ENCODE data around the gene ZNF841. TPM values are rescaled to one million over a fixed set of nuclear protein-coding genes. Genes with fewer than 3 reads are reported as not detected.

The ZNF841 gene
- total and polyA plus RNA-seq, 2 of the 13 experiments (the other 11 are each of a cell fraction or from before 2014, with no cell fraction given), result 6.2 to 14.2 TPM

DNA sequence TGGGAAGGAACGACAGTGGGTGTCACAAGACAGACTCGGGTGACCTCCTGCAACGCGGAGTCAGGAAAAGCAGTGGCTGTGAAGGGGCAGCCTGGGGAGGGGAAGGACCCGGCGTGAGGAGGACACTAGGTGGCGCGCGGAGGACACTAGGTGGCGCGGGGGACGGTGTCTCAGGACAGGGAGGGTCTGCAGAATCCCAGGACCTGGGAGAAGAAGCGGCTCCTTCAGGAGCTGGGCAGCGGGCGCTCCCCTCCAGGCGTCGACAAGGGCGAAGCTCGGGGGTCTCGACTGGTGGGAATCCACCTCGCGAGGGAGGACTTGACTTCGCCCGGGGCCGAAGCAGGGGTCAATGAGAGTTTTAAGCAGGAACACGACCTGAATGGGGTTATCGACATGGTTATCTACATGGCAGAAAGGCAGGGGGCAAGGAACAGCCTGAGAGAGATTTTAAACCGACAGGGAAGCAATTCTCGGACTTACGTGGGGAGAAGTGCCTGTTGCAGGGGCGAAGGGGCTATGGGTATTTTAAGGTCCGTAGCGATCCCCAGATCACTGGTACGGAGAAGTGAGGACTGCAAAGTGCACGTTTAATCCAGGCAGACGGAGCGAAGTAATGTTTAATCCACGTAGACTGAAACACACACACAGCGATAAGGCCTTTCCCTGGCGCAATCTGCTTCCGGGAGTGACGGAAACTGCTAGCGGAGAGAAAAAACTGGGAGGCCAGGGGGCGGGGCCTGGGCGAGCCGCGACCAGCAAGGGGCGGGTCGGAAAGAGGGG lies 43.9 kb upstream of the ZNF841 start, which contains the start of gene ZNF616 (continued):
- TF ChIP-seq ARID3A (IDR thresholded peaks at IDR 0.05; ENCODE audit: low read depth, low read length), result 0 out of 2 replicates have a peak, but pooled peaks have one; percentile 15
- TF ChIP-seq ZNF460 (CRISPR knock-in tag; IDR thresholded peaks at IDR 0.05; ENCODE audit: borderline replicate concordance), result no peak
- TF ChIP-seq BRD4 (CRISPR knock-in tag; IDR thresholded peaks at IDR 0.05), result no peak
- peak; percentile 56; the same call in 1 of the 2 replicates for TF ChIP-seq RBFOX2 (IDR thresholded peaks at IDR 0.05; ENCODE audit: low read depth, low read length)
- no peak for TF ChIP-seq FOSL2 (CRISPR knock-in tag; IDR thresholded peaks at IDR 0.05)
- 0 out of 2 replicates have a peak, but pooled peaks have one; percentile 48 for TF ChIP-seq SNAPC2 (CRISPR knock-in tag; IDR thresholded peaks at IDR 0.05)
- TF ChIP-seq HNF4G (IDR thresholded peaks at IDR 0.05; ENCODE audit: borderline replicate concordance, low read depth, low read length), result no peak
- no peak for TF ChIP-seq HNF4G (CRISPR knock-in tag; IDR thresholded peaks at IDR 0.05; ENCODE audit: borderline replicate concordance, low read depth)
- no peak for TF ChIP-seq AHR (CRISPR knock-in tag; IDR thresholded peaks at IDR 0.05)
- TF ChIP-seq NR2F6 (IDR thresholded peaks at IDR 0.05), result no peak
- TF ChIP-seq NR2F6 (CRISPR knock-in tag; IDR thresholded peaks at IDR 0.05), result no peak
- no peak for TF ChIP-seq ZBTB42 (CRISPR knock-in tag; IDR thresholded peaks at IDR 0.05)
- TF ChIP-seq, protein P1, sequence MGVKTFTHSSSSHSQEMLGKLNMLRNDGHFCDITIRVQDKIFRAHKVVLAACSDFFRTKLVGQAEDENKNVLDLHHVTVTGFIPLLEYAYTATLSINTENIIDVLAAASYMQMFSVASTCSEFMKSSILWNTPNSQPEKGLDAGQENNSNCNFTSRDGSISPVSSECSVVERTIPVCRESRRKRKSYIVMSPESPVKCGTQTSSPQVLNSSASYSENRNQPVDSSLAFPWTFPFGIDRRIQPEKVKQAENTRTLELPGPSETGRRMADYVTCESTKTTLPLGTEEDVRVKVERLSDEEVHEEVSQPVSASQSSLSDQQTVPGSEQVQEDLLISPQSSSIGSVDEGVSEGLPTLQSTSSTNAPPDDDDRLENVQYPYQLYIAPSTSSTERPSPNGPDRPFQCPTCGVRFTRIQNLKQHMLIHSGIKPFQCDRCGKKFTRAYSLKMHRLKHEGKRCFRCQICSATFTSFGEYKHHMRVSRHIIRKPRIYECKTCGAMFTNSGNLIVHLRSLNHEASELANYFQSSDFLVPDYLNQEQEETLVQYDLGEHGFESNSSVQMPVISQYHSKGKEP (CRISPR knock-in tag; IDR thresholded peaks at IDR 0.05), result no peak
- peak; percentile 87 for TF ChIP-seq SP4 (CRISPR knock-in tag; IDR thresholded peaks at IDR 0.05)
- no peak for TF ChIP-seq PLSCR1 (CRISPR knock-in tag; IDR thresholded peaks at IDR 0.05; ENCODE audit: borderline replicate concordance)
- 0 out of 2 replicates have a peak, but pooled peaks have one; percentile 26 for TF ChIP-seq ZNF205 (CRISPR knock-in tag; IDR thresholded peaks at IDR 0.05)
- TF ChIP-seq NFRKB (IDR thresholded peaks at IDR 0.05), result no peak
- TF ChIP-seq RBAK (CRISPR knock-in tag; IDR thresholded peaks at IDR 0.05), result peak; percentile 58; the same call in 1 of the 2 replicates
- no peak for TF ChIP-seq ZNF790 (CRISPR knock-in tag; IDR thresholded peaks at IDR 0.05; ENCODE audit: borderline replicate concordance)
- peak; percentile 57; the same call in 1 of the 2 replicates for TF ChIP-seq ISL2 (CRISPR knock-in tag; IDR thresholded peaks at IDR 0.05)
- TF ChIP-seq ZNF770 (CRISPR knock-in tag; IDR thresholded peaks at IDR 0.05), result no peak
- peak; percentile 56; the same call in 1 of the 2 replicates for TF ChIP-seq ZNF383 (CRISPR knock-in tag; IDR thresholded peaks at IDR 0.05; ENCODE audit: borderline replicate concordance)
- no peak for TF ChIP-seq CCDC6 (CRISPR knock-in tag; IDR thresholded peaks at IDR 0.05)
- peak; percentile 45; the same call in 1 of the 2 replicates for TF ChIP-seq MYC (CRISPR knock-in tag; IDR thresholded peaks at IDR 0.05; ENCODE audit: borderline replicate concordance)

Measured in HepG2 (cell line).